Activated CD8-positive, alpha-beta T cell treated with anti-CD3 and anti-CD28 coated beads for 36 hours (primary cell): ENCODE measurements around the gene DCAKD. TPM values are rescaled to one million over a fixed set of nuclear protein-coding genes. Genes with fewer than 3 reads are reported as not detected.

Experiments used
- ATAC-seq: fragments of 200-7000 bp; cut with Tn5 transposase; one replicate; pipeline ENCODE4 v1.10.0; 2021; ENCODE audit warnings: mild to moderate bottlenecking, moderate library complexity
- CTCF ChIA-PET: fragments of 350-600 bp; sonication (Branson Sonifier 250); formaldehyde crosslinking; loops from one replicate; lab custom pipeline; 2021; ENCODE audit warnings: antibody characterized with exemption; lab: Charles Lee
- POLR2A ChIA-PET: fragments of 350-600 bp; sonication (Branson Sonifier 250); formaldehyde crosslinking; loops from one replicate; lab custom pipeline; 2021; ENCODE audit warnings: antibody characterized with exemption; lab: Charles Lee
- DNase-seq: peaks from one replicate; pipeline ENCODE4 v3.0.0-alpha.2; 2020
- H3K27ac Mint-ChIP-seq: one replicate; pipeline ENCODE4 v1.8.0; 2021; ENCODE audit warnings: mild to moderate bottlenecking, mixed read lengths
- H3K27me3 Mint-ChIP-seq: one replicate; pipeline ENCODE4 v1.8.0; 2021; ENCODE audit warnings: mixed read lengths
- H3K36me3 Mint-ChIP-seq: one replicate; pipeline ENCODE4 v1.8.0; 2021; ENCODE audit warnings: low read depth, mixed read lengths
- H3K4me1 Mint-ChIP-seq: one replicate; pipeline ENCODE4 v1.8.0; 2021; ENCODE audit warnings: low read depth, mixed read lengths
- H3K4me3 Mint-ChIP-seq: one replicate; pipeline ENCODE4 v1.8.0; 2021; ENCODE audit warnings: mild to moderate bottlenecking, moderate library complexity, mixed read lengths
- H3K9me3 Mint-ChIP-seq: one replicate; pipeline ENCODE4 v1.8.0; 2021; ENCODE audit warnings: mixed read lengths
- intact Hi-C: fragments of 100-400 bp; cut with micrococcal nuclease; formaldehyde crosslinking; loops from one replicate; pipeline ENCODE4 v1.10.0; 2022
- total RNA-seq, 2 experiments: library from RNA; stranded (reverse); gene quantifications; one replicate each; pipeline ENCODE4 v1.2.3, GENCODE V29; 2021
- TF ChIP-seq, protein P1 (sequence below): fragments of 200-600 bp; IDR thresholded peaks from one replicate; pipeline ENCODE4 v1.8.0; 2022; ENCODE audit warnings: antibody characterized with exemption, mild to moderate bottlenecking

The DCAKD gene
- total RNA-seq, 2 experiments from 2014 or later: 34.3 to 35.8 TPM

- no peaks in the 10 kb centered on the region for H3K4me1 Mint-ChIP-seq
- H3K9me3 Mint-ChIP-seq: peaks cover 6% of the 10 kb centered on the region
- CTCF ChIA-PET: interaction anchor here (1.3 kb wide), 1 partner anchor 17 kb away, joined by 4 read pairs; no protein-coding TSS in a partner anchor
- TF ChIP-seq, protein P1, sequence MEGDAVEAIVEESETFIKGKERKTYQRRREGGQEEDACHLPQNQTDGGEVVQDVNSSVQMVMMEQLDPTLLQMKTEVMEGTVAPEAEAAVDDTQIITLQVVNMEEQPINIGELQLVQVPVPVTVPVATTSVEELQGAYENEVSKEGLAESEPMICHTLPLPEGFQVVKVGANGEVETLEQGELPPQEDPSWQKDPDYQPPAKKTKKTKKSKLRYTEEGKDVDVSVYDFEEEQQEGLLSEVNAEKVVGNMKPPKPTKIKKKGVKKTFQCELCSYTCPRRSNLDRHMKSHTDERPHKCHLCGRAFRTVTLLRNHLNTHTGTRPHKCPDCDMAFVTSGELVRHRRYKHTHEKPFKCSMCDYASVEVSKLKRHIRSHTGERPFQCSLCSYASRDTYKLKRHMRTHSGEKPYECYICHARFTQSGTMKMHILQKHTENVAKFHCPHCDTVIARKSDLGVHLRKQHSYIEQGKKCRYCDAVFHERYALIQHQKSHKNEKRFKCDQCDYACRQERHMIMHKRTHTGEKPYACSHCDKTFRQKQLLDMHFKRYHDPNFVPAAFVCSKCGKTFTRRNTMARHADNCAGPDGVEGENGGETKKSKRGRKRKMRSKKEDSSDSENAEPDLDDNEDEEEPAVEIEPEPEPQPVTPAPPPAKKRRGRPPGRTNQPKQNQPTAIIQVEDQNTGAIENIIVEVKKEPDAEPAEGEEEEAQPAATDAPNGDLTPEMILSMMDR: no peak
- H3K27me3 Mint-ChIP-seq: peaks cover 8% of the 10 kb centered on the region
- no peaks in the 10 kb centered on the region for H3K36me3 Mint-ChIP-seq
- H3K4me3 Mint-ChIP-seq: no peak overlapping the region
- H3K27ac Mint-ChIP-seq: no peak overlapping the region
- intact Hi-C loops: no loop called here
- no peak for ATAC-seq
- no peak for DNase-seq
- POLR2A ChIA-PET: interaction anchor here (0.6 kb wide), 1 partner anchor 9 kb away, joined by 4 read pairs; no protein-coding TSS in a partner anchor
Measured at GRCh38 chr17:45003877-45004276, 47.6 kb downstream of the DCAKD start.

DNA sequence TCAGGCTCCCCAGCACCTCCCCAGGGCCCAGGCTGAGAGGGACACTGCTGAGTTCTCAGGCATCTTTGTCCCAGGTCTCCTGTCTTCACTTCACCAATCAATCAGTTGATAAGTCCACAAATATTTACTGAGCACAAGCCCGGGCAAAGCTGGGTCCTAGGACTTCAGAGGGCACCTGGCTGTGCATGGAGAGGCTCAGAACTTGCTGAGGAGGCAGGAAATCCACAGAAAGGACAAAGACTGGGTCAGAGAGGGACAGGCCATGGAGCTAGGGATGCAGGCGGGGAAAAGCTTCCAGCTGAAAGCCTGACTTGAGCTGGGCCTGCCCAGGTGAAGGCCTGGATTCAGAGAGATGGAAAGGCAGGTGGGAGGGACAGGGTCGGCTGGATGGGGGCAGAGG is 50.1 kb downstream of the DCAKD start:
- TF ChIP-seq, protein P1: no peak
- ChIA-PET CTCF (interaction anchor here (1.0 kb wide), 1 partner anchor 10 kb away, joined by 3 read pairs; no protein-coding TSS in a partner anchor), POLR2A (interaction anchor here (0.6 to 1.5 kb wide), 2 partner anchors 59 to 109 kb away, joined by 3 read pairs; no protein-coding TSS in a partner anchor)
- H3K4me3 Mint-ChIP-seq: no peak overlapping the region
- peaks cover 6% of the 10 kb centered on the region for H3K9me3 Mint-ChIP-seq
- no peaks in the 10 kb centered on the region for H3K36me3 Mint-ChIP-seq
- DNase-seq: no peak
- no peak overlapping the region for H3K27ac Mint-ChIP-seq
- H3K4me1 Mint-ChIP-seq: no peaks in the 10 kb centered on the region
- intact Hi-C loops: no loop called here
- ATAC-seq: no peak
- peaks cover 3% of the 10 kb centered on the region for H3K27me3 Mint-ChIP-seq

GRCh38 chr17:44999433-44999832 is 52.0 kb downstream of the DCAKD start:
- Mint-ChIP-seq H3K36me3 (no peaks in the 10 kb centered on the region), H3K4me1 (no peaks in the 10 kb centered on the region), H3K9me3 (peaks cover 6% of the 10 kb centered on the region), H3K4me3 (no peak overlapping the region), H3K27me3 (peaks cover 6% of the 10 kb centered on the region), H3K27ac (no peak overlapping the region)
- ChIA-PET POLR2A (no interaction called here), CTCF (interaction anchor here (0.6 kb wide), 1 partner anchor 64 kb away, joined by 3 read pairs; no protein-coding TSS in a partner anchor)
- ATAC-seq (no peak), DNase-seq (no peak)
- intact Hi-C loops: no loop called here
- TF ChIP-seq, protein P1: no peak

DNA sequence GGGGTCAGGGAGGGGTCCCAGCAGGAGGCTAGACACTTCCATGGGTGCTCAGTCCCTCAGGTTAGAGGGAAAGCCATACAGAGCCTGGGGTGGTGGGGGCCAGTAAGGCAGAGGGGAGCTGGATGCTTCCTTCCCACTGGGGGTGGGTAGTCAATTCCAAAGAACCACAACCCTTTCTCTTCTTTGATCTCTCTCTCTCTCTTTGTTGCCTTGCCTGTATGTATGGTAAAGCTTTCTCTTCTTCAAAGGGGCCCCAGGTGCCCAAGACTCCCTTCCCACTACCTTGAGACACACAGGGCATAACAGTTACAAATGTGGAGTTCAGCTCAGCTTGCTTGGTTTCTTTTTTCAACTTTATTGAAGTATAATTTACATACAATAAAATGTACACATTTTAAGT is 52.8 kb downstream of the DCAKD start:
- CTCF ChIA-PET: interaction anchor here (1.4 kb wide), 1 partner anchor 10 kb away, joined by 3 read pairs; no protein-coding TSS in a partner anchor
- no peak overlapping the region for H3K27ac Mint-ChIP-seq
- H3K9me3 Mint-ChIP-seq: peaks cover 6% of the 10 kb centered on the region
- POLR2A ChIA-PET: no interaction called here
- intact Hi-C loops: no loop called here
- ATAC-seq (no peak), DNase-seq (no peak)
- TF ChIP-seq, protein P1: no peak
- peaks cover 9% of the 10 kb centered on the region for H3K27me3 Mint-ChIP-seq
- no peaks in the 10 kb centered on the region for H3K4me1 Mint-ChIP-seq
- H3K4me3 Mint-ChIP-seq: no peak overlapping the region
- no peaks in the 10 kb centered on the region for H3K36me3 Mint-ChIP-seq

DNA sequence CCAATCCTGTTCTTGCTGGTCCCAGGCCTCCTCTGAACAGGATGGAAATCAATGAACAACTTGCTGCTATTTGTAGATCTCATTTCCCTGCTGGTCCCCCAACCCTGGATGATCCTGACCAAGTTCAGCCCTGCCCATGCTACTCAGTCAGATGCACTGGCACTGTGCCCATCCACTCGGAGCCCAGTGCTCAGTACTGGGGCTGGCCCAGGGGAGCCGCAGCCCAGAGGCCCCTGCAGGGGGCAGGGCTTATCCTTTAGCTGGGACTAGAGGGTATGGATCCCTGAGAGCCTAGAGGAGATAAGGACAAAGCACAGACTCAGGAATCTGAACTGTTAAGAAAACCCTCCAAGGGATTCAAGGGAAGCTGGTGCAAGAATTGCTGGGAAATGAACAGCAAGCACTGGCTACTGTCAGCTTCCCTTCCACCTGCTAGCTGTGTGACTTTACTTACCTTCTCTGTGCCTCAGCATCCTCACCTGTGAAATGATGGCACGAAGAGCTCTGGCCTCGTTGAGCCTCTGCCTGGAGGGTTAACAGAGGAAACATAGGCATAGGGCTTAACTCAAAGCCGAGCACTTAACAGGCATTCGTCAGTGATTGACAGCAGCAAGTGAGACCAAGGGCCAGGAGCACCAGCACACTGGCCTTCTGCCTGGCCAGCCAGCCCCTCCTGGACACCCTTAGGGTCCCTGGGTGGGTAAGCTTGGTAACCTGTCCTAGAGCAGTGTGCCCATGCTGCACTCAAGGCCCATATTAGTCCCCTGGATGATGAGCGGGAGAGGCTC is 53.5 kb downstream of the DCAKD start:
- POLR2A ChIA-PET: no interaction called here
- intact Hi-C loops: no loop called here
- H3K9me3 Mint-ChIP-seq: peaks cover 6% of the 10 kb centered on the region

More for the DNA sequence above, 53.5 kb downstream of the DCAKD start:
- CTCF ChIA-PET: interaction anchor here (1.4 kb wide), 1 partner anchor 9 kb away, joined by 3 read pairs; no protein-coding TSS in a partner anchor
- ATAC-seq (no peak), DNase-seq (no peak)
- H3K36me3 Mint-ChIP-seq: no peaks in the 10 kb centered on the region
- TF ChIP-seq, protein P1: no peak
- no peak overlapping the region for H3K27ac Mint-ChIP-seq
- H3K4me1 Mint-ChIP-seq: no peaks in the 10 kb centered on the region
- H3K27me3 Mint-ChIP-seq: peaks cover 9% of the 10 kb centered on the region
- H3K4me3 Mint-ChIP-seq: no peak overlapping the region
